AG04450 (cell line): ENCODE results near the gene COL8A1. TPM values are rescaled to one million over a fixed set of nuclear protein-coding genes. Genes with fewer than 3 reads are reported as not detected.
A peak's percentile ranks its signal among the peaks of the same experiment; 100 is the strongest.

Experiments
- CTCF ChIA-PET: fragments of 300-600, 350-600 bp; formaldehyde crosslinking; extraction: SDS; loops from one replicate; lab custom pipeline; 2022; ENCODE audit warnings: antibody characterized with exemption, inconsistent platforms; lab: Charles Lee
- POLR2A ChIA-PET: fragments of 350-600 bp; formaldehyde crosslinking; extraction: SDS; loops from one replicate; lab custom pipeline; 2021; ENCODE audit warnings: antibody characterized with exemption, inconsistent platforms; lab: Yijun Ruan, JAX
- DNase-seq: peaks from one replicate; pipeline ENCODE4 v3.0.0-alpha.2; 2011; ENCODE audit warnings: low read depth, low spot score
- H3K27ac ChIP-seq: one replicate; pipeline ENCODE4 v1.5.1; 2012; ENCODE audit warnings: low read depth, low read length, control low read depth
- H3K27me3 ChIP-seq: one replicate; pipeline ENCODE4 v1.6.0; 2012; ENCODE audit warnings: low read length; ENCODE audit not compliant: control insufficient read depth, insufficient read depth
- H3K4me3 ChIP-seq: 2 replicates; pipeline ENCODE4 v1.5.1; 2011; ENCODE audit warnings: mild to moderate bottlenecking, low read depth, low read length, control low read depth
- H3K9me3 ChIP-seq: 2 replicates; pipeline ENCODE4 v1.5.1; 2012; ENCODE audit warnings: low read length; ENCODE audit not compliant: control insufficient read depth, insufficient read depth
- polyA plus RNA-seq: library from polyadenylated mRNA; depleted of rRNA; stranded (reverse); fragments of >200 nt; gene quantifications from 2 replicates; pipeline ENCODE4 v1.2.3, GENCODE V29; 2011
- TF ChIP-seq, protein P1 (sequence below): IDR thresholded peaks from 2 replicates; pipeline ENCODE4 v1.5.1; 2011; ENCODE audit warnings: low read depth, low read length, control low read depth, inconsistent platforms

COL8A1 gene
- polyA plus RNA-seq, 1 experiment: 101 TPM

DNA sequence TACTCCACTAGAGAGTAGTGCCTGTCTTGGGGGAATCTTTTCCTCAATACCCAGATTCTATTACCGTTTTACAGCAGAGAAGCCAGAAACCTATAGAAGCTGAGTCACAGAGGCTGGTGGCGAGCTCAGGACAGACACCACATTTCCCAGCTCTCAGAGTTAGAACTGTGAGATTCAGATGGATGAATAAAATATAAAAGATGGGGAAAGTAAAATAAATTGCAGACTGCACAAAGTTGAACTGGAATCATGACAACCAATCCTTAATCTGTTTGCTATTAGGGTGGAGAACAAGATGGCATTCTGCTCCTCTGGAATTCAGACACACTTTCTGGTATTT is 138.8 kb downstream of the COL8A1 start:
- Histone ChIP-seq H3K4me3 (no peak overlapping the region), H3K27ac (no peak overlapping the region), H3K9me3 (no peaks in the 10 kb centered on the region), H3K27me3 (no peaks in the 10 kb centered on the region)
- POLR2A ChIA-PET: interaction anchor here (1.0 kb wide), 1 partner anchor 10 kb away, joined by 4 read pairs; no protein-coding TSS in a partner anchor
- TF ChIP-seq, protein P1, sequence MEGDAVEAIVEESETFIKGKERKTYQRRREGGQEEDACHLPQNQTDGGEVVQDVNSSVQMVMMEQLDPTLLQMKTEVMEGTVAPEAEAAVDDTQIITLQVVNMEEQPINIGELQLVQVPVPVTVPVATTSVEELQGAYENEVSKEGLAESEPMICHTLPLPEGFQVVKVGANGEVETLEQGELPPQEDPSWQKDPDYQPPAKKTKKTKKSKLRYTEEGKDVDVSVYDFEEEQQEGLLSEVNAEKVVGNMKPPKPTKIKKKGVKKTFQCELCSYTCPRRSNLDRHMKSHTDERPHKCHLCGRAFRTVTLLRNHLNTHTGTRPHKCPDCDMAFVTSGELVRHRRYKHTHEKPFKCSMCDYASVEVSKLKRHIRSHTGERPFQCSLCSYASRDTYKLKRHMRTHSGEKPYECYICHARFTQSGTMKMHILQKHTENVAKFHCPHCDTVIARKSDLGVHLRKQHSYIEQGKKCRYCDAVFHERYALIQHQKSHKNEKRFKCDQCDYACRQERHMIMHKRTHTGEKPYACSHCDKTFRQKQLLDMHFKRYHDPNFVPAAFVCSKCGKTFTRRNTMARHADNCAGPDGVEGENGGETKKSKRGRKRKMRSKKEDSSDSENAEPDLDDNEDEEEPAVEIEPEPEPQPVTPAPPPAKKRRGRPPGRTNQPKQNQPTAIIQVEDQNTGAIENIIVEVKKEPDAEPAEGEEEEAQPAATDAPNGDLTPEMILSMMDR: no peak
- no peak for DNase-seq
- CTCF ChIA-PET: interaction anchor here (1.1 kb wide), 1 partner anchor 9 kb away, joined by 4 read pairs; no protein-coding TSS in a partner anchor

DNA sequence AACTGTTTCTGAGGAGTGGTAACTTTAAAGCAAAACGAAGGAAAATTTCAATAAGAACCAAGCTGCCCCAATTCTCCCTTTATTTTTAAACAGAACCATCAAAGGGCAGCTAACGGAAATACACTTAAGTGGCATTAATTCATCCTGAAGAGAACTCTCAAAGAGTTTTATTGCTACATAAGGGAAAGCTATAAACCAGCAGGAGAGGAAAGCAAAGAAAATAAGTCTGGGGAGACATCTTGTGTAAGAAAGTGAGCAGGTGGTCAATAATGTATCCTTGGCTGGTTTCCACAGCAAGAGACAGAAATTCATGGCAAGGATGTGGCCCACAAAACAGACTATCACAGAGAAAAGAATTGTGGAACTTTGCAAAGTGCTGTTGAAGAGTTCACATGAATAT is 139.3 kb downstream of the COL8A1 start:
- no peak overlapping the region for H3K4me3 ChIP-seq
- H3K27me3 ChIP-seq: no peaks in the 10 kb centered on the region
- DNase-seq: no peak
- ChIA-PET POLR2A (interaction anchor here (1.0 kb wide), 1 partner anchor 11 kb away, joined by 4 read pairs; no protein-coding TSS in a partner anchor), CTCF (interaction anchor here (1.1 kb wide), 1 partner anchor 10 kb away, joined by 4 read pairs; no protein-coding TSS in a partner anchor)
- TF ChIP-seq, protein P1: no peak
- H3K27ac ChIP-seq: no peak overlapping the region
- H3K9me3 ChIP-seq: no peaks in the 10 kb centered on the region

DNA sequence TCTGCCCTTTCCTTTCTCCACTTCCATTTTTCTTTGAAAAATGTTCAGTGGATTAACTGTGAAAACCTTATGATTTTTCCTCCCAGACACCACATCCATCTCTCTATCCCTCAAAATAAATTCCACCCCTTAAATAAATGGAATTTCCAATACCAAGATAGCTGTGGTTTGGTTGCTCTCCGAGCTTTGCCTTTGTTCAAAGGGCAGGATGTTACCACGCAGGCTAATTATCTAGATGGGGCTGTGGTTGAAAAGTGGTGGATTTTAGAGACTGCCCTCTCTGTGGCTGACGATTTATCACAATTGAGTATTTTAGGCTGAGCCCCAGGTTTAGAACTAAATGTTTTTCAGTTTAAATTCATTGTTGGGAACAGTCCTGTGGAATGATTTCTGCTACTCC is 142.4 kb downstream of the COL8A1 start:
- no peaks in the 10 kb centered on the region for H3K27me3 ChIP-seq
- no peak for DNase-seq
- ChIA-PET CTCF (interaction anchor here (1.1 to 2.5 kb wide), 3 partner anchors 9 to 27 kb away, joined by 3 to 7 read pairs (median 3); no protein-coding TSS in a partner anchor), POLR2A (no interaction called here)
- H3K27ac ChIP-seq: no peak overlapping the region
- TF ChIP-seq, protein P1: no peak
- no peak overlapping the region for H3K4me3 ChIP-seq
- H3K9me3 ChIP-seq: no peaks in the 10 kb centered on the region

DNA sequence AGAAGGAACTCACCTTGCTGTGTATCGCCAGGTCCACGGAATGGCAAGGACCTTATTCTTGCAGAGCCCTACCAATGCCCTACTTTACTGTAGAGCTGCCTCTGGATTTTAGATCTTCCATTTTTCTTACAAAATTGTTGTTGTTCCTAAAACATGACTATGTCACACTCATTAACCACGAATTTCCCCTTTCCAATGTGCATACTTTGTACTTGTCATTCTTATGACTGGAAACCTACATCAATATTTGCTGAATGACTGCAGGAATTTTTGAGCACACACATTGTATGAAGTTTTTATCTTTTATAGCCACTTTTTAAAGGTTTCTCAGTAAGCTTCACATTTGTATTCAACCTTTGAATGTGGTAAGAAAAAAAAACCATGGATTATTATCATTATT is 143.4 kb downstream of the COL8A1 start:
- Histone ChIP-seq H3K27ac (no peak overlapping the region), H3K4me3 (no peak overlapping the region), H3K27me3 (no peaks in the 10 kb centered on the region), H3K9me3 (no peaks in the 10 kb centered on the region)
- ChIA-PET CTCF (interaction anchor here (0.6 to 2.1 kb wide), 3 partner anchors 26 to 775 kb away, joined by 3 to 8 read pairs (median 3); no protein-coding TSS in a partner anchor), POLR2A (no interaction called here)
- TF ChIP-seq, protein P1: no peak
- DNase-seq: no peak

DNA sequence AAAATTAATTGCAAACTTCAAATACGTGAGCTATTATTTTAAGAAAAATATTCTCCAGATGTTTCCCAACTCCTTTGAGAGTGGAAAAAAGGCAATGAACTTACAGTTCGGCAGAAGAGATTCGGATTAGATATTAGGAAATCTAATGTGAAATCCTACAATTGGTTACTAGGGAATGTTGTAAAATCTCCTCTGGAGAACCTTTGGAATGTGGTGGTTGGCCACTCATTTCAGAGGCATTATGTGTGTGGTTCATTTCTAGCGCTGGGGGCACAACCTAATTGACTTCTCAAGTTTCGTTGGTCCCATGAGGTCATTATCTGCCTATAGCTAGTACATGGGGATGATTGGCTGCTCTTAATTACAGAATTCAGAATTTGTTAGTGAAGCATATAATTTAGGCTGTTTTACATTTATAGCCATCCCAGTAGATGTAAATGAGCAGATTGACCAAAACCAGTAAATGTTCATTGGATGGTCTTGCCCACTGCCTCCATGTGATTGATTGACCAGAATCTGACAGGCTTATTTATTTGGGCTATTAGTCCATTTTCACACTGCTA is 144.7 kb downstream of the COL8A1 start:
- CTCF ChIA-PET: interaction anchor here (2.1 kb wide), 1 partner anchor 760 kb away, joined by 8 read pairs; no protein-coding TSS in a partner anchor
- POLR2A ChIA-PET: interaction anchor here (0.6 to 1.2 kb wide), 2 partner anchors 17 to 35 kb away, joined by 3 to 4 read pairs; partner anchors contain the start of gene CMSS1
- Histone ChIP-seq H3K4me3 (no peak overlapping the region), H3K27me3 (no peaks in the 10 kb centered on the region), H3K9me3 (no peaks in the 10 kb centered on the region), H3K27ac (no peak overlapping the region)
- TF ChIP-seq, protein P1: no peak
- peak; percentile 85 for DNase-seq
